Dermis microvascular lymphatic vessel endothelial cell (primary cell): Measurements from ENCODE around the gene PIGR. TPM values are rescaled to one million over a fixed set of nuclear protein-coding genes. Genes with fewer than 3 reads are reported as not detected.

ENCODE experiments used
- DNase-seq, 2 donors: peaks; one replicate each; pipeline versions ENCODE4 v3.0.0 to v3.0.0-alpha.2; 2010; ENCODE audit warnings: low read depth in 2 of 2
- total RNA-seq: library from RNA; depleted of rRNA; stranded (reverse); fragments of >200 nt; gene quantifications from 2 replicates; pipeline ENCODE4 v1.2.1, GENCODE V29; 2014

PIGR gene, protein sequence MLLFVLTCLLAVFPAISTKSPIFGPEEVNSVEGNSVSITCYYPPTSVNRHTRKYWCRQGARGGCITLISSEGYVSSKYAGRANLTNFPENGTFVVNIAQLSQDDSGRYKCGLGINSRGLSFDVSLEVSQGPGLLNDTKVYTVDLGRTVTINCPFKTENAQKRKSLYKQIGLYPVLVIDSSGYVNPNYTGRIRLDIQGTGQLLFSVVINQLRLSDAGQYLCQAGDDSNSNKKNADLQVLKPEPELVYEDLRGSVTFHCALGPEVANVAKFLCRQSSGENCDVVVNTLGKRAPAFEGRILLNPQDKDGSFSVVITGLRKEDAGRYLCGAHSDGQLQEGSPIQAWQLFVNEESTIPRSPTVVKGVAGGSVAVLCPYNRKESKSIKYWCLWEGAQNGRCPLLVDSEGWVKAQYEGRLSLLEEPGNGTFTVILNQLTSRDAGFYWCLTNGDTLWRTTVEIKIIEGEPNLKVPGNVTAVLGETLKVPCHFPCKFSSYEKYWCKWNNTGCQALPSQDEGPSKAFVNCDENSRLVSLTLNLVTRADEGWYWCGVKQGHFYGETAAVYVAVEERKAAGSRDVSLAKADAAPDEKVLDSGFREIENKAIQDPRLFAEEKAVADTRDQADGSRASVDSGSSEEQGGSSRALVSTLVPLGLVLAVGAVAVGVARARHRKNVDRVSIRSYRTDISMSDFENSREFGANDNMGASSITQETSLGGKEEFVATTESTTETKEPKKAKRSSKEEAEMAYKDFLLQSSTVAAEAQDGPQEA
- not detected in 2 replicates for total RNA-seq

DNA sequence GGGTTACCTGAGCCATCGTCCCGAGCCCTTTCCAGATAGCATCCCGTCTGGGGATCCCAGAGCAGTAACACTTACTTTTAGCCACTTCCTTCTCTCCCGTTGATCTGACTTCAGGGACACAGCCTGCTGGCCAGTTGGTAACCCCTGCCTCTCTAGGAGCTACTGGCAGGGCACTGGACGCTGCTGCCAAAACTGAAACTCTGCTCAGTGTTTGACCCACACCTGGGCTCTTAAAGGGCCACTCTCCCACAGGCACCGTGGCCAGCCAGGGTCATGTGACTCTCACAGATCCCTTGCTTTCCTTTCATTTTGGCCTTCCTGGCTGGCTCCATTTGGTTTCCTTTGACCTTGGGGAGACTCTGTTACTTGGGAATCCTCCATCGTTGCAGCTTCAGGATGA lies at the start of gene PIGR:
TSS of gene PIGR (minus strand) at position 206 of the 400 bp plus-strand sequence. CDS start 5,935 bp downstream, outside the sequence.
- no peak for DNase-seq

DNA sequence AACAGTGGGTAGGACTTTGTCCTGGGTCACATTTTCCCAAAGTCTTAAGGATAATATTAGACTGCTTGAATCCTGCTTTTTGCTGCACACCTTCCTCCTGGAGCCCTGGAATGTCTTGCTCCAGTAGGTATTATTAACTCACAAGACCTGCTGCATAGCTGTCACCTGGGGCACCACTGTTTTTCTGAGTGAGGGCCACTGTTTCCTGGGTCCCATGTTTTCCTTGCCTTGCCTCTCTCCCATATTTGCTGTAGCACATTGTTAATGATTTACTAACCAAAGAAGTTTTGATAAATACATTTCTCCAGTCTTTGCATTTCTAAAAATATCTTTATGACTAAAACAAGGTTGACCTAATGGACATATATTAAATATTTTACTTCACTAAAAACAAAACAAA lies 46.5 kb upstream of the PIGR start:
- DNase-seq = no peak

DNA sequence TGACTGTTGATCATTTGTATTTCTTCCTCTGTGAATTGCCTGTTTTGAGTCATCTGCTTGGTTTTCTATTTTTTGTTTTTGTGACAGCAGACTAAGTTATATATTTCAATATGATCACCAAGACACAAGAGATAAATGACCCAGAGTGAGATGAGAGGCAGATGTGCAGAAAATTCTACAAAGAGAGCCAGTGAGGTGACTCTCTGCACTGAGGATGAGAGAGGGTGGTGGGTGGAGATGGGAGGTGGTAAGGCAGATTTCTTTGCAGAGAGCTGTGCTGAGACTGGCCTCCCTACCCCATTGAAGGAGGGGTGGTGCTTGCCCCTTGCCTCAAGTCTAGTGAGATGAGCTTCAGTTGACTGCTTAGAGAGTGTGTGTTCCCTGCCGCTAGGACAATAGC lies 41.6 kb upstream of the PIGR start:
- DNase-seq = no peak

DNA sequence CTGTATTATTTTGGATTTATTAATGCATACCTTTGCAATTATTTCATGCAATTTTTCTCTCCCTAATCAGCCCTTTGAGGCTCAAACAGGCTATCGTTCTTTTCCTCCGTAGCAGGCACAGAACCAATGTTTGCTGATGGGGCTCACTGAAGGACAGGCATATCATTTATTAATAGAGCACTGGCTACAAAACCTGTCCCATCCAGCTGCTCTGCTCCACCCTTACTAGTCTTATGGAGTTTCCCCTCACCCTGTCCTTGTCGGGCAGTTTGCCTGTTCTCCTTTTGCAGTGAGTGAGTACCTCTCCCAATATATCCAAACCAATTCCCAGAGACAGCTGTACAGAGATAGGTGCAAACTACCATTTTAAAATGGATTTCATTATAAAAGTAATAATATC lies 40.6 kb upstream of the PIGR start:
- DNase-seq = no peak

DNA sequence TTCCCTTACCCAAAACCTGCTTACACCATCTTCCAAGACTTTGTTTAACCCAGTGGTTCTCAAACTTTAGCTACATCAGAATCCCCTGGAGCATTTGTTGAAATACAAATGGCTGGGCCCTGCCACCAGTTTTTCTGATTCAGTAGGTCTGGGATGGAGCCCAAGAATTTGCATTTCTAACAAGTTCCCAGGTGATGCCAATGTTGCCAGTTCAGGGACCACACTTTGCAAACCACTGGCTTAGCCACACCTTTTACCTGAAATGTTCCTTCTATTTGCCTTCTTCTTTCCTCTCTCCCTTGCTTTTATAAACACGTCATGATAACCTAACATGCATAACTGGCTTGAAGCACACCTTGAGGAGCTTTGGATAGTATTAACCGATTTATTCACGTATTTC lies 40.1 kb upstream of the PIGR start:
- no peak for DNase-seq

DNA sequence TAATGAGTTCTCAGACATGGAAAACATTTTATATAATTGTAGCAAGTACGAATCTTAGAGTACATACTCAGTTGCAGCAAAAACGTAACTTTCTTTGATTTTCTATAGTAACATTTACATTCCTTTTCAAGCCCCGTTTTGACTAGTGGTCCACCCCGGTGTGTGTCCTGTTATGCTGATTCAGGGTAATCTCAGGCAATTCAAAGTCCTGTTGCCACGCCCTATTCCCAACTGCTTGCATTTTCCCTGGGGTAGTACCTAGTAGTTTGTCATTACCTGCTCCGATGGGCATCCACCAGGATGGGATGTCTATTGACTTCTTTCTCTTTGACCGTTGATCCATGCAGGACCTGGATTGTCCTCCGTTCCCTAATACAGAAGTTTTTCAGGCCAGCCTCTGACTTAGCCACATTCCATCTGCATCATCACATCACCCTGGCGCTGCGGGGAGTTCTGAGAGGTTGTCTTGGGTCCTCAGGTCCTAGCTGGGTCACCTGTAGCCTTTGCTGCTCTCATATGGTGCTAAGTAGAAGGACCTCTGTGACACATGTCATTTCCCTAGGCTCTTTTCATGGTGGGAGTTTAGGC lies 39.0 kb upstream of the PIGR start:
- no peak for DNase-seq

DNA sequence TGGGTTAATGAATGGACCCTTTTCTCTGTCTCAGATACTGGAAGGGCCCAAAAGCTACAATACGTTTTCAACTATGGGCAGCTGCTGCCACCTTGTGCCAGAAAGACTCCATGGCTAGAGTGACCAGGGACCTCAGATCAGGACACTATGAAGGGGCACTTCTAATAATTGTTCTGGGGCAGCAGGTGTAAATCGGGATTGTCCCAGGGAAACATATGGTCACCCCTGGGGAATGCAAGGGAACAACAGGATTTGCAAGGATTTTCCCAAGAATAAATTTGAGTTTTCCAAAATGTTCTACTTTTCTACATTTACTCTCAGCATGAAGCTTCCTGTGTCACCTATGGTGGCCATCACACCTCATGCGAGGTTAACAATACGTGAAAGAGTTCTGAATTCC lies 36.0 kb upstream of the PIGR start:
- DNase-seq = peak; percentile 11 to 35

DNA sequence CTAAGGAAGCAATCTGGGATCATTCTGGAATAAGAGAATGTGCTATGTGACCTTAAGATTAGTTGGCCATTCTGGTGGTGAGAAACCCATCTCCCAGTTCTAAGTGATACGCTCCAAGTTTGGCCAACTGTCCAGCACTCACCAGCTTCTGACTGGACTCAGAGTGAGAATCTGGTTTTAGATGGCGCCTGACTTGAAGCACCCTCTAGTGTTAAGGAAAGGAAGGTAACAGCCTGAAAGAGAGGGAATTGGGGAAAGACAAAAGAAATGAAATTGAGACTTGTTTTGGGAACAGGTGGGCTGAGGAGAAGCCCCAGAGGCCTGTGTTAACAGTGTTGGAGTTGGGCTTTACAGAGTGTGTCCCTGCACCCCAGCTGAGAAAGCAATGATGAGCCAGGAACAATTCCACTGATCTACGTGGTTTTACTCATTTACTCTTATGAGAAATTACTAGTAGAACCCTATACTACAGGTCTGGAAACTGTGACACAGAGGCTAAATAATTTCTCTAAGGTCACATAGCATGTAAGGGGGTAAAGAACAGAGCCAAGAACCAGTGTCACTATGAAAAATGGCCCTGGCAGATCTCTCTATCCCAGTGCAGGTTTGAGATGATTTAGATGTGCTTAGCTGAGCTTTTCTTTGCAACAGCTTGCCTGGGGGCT lies 33.2 kb upstream of the PIGR start:
- peak in 1 of 2 donors; percentile 12 for DNase-seq

DNA sequence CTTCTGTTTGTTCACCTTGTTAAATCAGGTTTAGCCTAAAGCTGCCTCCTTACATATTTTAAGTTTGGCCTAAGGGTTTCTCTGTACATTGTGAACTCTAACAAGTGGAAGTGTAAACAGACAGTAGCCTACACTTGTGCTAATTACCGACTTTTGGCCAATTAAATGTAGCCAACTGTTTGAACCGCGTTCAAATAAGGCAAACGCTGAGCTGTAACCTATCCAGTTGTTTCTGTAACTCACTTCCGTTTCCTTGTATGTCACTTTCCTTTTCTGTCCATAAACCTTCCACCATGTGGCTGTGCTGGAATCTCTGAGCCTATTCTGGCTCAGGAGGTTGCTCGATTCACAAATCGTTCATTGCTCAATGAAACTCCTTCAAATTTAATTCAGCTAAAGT lies 32.0 kb upstream of the PIGR start:
- DNase-seq = no peak

DNA sequence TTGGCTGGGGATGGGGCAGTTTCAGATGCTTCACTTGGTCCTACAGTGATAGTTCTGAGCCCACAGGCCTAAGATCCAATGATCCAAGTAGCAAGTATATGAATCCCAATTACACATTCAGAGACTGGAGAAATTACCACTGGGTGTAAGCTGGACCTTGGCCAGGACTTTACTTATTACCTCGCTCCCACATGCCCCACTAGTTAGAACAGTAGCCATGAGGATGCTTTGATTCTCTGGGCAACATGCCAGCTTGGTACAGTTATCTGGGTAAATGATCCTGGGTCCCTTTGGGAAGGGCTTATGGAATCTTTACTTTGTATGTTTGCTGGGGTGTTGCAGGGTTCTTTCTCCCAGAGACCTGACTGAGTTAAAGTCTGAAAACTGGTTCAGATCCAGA lies 29.0 kb upstream of the PIGR start:
- DNase-seq = no peak

DNA sequence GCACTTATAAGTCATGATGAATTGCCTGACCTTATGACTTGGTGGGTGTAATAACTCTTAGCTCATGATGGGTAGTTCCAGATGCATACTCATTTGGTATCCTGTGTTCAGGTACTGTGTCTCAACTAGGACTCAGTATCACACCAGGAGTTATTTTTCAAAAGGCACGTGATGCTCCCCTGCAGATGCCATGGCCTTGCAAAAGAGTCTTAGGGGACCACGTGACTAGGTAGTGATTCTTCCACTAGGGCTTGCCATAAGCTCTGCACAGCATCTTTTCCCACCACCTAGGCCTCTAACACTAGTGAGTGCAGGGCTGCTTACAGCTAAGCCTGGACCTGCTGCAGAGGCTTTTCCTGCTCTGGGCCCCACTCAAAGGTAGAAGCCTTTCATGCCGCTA lies 27.9 kb upstream of the PIGR start:
- no peak for DNase-seq

DNA sequence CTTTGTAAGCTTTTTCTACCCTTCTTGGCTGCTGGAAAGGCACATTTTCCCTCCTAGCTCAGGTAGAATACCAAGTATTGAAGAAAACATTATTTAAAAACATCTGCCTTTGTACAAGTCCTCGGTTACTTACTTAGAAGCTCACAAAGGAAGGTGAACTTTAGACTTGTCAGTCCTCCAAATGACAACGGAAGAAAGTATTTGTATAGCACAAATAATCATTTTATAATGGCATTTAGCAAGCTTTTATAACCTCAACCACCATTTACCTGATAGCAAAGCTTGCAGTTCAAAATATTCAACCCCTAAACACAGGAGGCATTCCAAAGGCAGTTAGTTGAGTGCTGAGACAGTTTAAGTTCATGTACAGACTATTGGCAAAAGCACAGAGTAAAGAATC lies 26.5 kb upstream of the PIGR start:
- DNase-seq = no peak

DNA sequence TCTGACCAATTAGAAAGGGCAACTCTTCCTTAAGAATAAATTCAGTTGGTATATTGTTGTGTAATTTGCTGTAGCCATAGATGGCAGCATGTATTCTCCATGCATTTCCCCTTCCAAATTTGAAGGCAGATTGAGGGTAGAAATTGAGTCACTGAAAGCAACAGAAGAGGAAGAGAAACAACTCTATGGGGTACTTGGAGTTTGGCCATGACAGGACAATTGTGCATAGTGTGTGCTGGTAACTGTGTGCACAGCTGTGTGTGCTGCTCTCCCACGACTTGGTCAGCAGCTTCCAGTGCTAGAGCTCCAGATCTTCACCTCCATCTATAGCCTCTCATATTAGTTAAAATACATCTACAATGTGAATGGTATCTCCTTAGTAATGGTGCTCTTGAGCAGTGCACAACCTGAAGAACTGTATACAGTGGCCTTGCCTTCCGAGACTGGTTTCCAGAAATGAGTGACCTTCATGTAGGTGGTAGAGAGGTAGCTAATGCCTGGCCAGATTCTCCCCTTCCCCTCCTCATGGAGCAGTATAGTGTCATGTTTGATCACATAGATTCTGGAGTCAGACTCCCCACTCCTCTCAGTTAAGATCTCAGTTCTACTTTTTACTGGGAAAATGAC lies 24.9 kb upstream of the PIGR start:
- no peak for DNase-seq

DNA sequence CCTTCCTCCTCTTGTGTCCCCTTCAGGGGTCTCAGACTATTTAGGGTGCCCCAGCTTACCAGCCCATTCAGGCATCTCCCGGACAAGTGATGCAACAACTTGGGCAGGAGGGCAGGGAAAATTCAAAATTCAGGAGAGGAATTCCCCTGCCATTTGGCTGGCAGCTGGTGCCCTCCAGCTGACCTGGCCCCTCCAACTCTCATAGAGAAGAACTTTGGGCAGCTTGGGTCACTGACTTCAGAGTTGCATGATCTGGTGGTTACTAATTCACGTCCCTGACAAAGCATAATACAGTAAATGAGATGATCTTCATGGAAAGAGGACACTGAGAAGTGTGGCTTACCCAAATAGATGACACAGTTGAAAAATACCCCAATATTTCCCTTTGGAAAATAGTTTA lies 24.2 kb upstream of the PIGR start, which contains the start of gene FCAMR:
TSS of gene FCAMR (minus strand) at position 15 of the 400 bp plus-strand sequence. CDS start 335 bp downstream, outside the sequence.
- DNase-seq = no peak

DNA sequence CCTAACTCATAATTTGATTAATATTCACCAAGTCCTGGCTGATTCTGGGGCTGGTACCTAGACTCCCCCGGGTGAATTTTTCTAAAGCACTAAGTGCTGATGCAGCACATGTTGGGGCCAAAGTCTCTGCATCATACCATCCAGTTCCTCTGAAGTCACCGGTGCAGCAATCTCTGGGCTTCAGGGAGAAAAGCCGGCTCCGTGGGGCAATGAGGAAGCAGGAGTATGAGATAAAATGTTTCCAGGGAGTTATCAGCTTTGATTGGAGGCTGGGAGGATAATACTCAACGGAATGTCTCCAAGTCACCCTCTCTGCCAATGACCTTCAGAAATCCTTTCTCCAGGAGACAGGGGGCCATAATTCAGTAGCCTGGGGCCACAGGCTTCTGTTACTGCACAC lies 22.8 kb upstream of the PIGR start:
- no peak for DNase-seq

DNA sequence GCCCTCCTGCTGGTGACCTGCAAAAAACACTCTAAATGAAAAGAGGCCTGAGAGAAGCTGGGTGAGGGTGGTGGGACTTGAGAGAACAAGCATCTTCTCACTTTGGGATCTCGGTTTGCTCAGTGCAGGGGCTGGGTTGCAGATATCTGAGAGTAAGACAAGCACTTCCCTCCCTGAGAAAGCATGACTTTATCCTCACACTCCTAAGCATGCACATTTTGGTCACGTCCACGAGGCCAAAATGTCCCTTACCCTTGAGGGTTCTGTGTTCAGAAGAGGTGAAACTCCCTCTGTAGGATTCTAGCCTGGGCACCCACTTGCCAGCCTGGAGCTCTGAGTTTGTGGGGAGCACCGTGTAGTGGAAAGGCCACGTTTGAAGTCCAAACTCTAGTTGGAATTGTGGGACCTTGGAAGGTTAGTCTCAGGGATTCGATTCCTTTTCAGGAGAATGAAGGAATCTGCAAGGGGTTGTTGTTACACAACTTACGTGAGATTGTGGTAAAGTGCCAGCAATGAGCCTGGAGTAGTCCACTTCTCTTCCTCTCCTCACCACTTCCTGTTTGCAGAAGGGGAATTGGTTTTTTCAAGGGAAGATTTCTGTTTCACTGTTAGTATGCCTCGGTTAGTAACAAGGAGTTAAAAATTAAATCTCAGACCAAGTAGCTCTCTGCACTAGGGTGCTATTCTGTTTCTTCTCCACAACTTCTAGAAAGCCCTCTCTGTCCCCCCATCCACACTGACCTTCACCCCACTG lies 21.0 kb upstream of the PIGR start:
- DNase-seq = no peak

DNA sequence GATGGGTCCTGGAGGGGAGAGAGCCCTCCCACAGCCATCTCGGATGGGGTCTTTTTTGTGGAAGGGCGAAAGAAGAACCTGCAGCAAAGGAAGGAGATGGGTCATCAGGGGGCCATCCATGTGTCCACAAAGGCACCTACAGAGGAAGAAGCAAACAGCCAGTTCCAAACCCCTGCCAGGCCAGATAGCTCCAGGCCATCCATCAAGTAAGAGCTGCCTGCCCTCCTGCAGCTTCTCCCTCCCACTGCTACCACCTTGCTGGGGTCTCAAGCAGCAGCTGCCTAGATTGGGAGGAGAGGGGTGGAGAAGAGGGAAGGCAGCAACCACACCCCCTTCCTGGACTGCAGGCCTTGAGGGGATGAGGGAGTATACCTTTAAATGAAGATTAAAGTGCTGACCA lies 19.5 kb upstream of the PIGR start:
- no peak for DNase-seq

DNA sequence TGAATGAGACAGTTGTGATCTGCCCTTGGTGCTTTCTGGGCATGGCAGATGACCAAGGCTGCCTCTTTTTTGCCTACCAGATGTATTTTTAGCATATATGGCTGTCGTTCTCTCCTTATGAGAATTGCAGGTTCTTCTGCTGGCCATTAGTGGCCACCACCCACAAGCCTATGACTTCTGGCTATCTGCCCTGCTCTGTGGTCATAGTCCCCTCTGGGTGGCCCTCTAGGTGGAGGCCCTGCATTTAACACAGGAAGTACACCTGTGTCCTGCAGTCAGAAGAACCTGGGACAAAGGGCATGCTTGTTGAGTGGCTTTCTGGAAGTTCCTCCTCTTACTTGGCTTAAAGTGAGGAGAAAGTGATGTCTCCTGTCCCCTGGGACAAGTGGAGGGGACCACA lies 17.5 kb upstream of the PIGR start:
- no peak for DNase-seq

DNA sequence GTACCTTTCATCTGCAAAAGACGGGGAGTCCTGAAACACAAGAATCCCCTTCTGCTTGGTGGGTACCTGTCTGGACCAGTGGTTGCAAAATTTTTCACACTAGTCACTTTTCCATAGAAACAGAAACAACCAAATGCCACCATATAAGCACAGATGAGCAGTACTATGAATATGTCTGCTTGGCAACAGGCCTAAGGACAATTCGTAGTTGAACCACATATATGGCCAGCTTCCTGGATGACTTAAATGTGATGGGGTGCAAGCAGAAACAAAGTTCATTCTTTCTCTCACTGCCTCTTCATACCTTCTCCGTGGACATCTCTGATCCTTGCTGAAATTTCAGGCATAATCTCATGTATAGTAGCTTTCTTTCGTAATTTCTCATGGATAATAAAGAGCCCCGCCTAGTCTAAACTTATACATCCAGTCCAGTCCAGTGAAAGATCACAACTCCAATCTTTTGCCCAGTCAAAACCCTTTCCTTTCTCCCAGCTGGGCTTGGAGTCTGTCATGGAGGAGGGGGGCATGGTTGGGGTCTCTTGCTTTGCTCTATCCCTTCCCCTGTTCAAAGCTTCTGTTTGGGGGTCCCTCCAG lies 16.9 kb upstream of the PIGR start:
- no peak for DNase-seq

DNA sequence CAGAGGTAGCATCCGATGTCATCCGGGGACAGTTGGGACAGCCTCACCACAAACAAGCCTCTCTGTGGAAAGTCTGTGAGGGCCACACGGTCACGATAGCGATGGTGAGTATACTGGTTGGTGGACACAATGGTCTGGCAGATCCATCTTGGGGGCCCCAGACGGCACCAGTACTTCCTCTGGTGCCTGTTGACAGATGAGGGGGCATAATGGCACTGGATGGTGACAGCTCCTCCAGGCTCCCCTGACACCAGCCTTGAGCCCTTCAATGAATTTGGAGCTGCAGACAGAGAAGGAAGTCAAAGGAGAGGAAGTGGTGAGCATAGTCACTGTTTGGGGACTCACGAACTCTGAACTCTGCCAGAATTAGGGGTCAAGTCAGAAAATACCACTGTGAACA lies 16.0 kb upstream of the PIGR start:
- DNase-seq = no peak
